Astrocyte (in vitro differentiated cells and primary cell): ENCODE measurements around the gene CBLN3. TPM values are rescaled to one million over a fixed set of nuclear protein-coding genes. Genes with fewer than 3 reads are reported as not detected.
A peak's percentile ranks its signal among the peaks of the same experiment; 100 is the strongest.

Source experiments
- DNase-seq: peaks from one replicate; pipeline ENCODE4 v3.0.0-alpha.2; 2010; ENCODE audit warnings: low read depth
- FAIRE-seq: peaks from 2 replicates; lab custom pipeline; 2011; peaks lifted over from hg19 to GRCh38; lab: Jason Lieb, UNC
- H2AFZ ChIP-seq: 2 replicates; pipeline ENCODE4 v1.6.0; 2012; ENCODE audit warnings: low read depth, low read length, inconsistent platforms
- H3K27ac ChIP-seq: 2 replicates; pipeline ENCODE4 v1.5.1; 2011; ENCODE audit warnings: low read depth, low read length, inconsistent platforms
- H3K27me3 ChIP-seq: 2 replicates; pipeline ENCODE4 v1.6.0; 2011; ENCODE audit warnings: low read length, inconsistent platforms; ENCODE audit not compliant: insufficient read depth
- H3K36me3 ChIP-seq: 2 replicates; pipeline ENCODE4 v1.5.1; 2011; ENCODE audit warnings: low read length, inconsistent platforms; ENCODE audit not compliant: insufficient read depth
- H3K4me1 ChIP-seq: 2 replicates; pipeline ENCODE4 v1.5.1; 2011; ENCODE audit warnings: low read length, inconsistent platforms; ENCODE audit not compliant: insufficient read depth
- H3K4me2 ChIP-seq: 2 replicates; pipeline ENCODE4 v1.6.0; 2012; ENCODE audit warnings: low read length, inconsistent platforms
- H3K4me3 ChIP-seq: 2 replicates; pipeline ENCODE4 v1.5.1; 2011; ENCODE audit warnings: low read depth, mild to moderate bottlenecking, low read length, inconsistent platforms; ENCODE audit not compliant: insufficient read depth
- H3K79me2 ChIP-seq: 2 replicates; pipeline ENCODE4 v1.6.0; 2012; ENCODE audit warnings: mild to moderate bottlenecking, low read length, inconsistent platforms; ENCODE audit not compliant: insufficient read depth
- H3K9ac ChIP-seq: 2 replicates; pipeline ENCODE4 v1.6.0; 2012; ENCODE audit warnings: mild to moderate bottlenecking, low read length, inconsistent platforms
- H3K9me3 ChIP-seq: 2 replicates; pipeline ENCODE4 v1.5.1; 2012; ENCODE audit warnings: low read depth, mild to moderate bottlenecking, low read length, inconsistent platforms; ENCODE audit not compliant: insufficient read depth
- H4K20me1 ChIP-seq: 2 replicates; pipeline ENCODE4 v1.6.0; 2012; ENCODE audit warnings: low read length, inconsistent platforms; ENCODE audit not compliant: insufficient read depth
- H3K27ac Mint-ChIP-seq: one replicate; pipeline ENCODE4 v1.8.0; 2021; ENCODE audit warnings: mild to moderate bottlenecking, mixed read lengths; ENCODE audit not compliant: unreplicated experiment
- H3K27me3 Mint-ChIP-seq: one replicate; pipeline ENCODE4 v1.8.0; 2021; ENCODE audit warnings: low read depth, mixed read lengths; ENCODE audit not compliant: unreplicated experiment
- H3K36me3 Mint-ChIP-seq: one replicate; pipeline ENCODE4 v1.8.0; 2021; ENCODE audit warnings: low read depth, mixed read lengths; ENCODE audit not compliant: unreplicated experiment
- H3K4me1 Mint-ChIP-seq: one replicate; pipeline ENCODE4 v1.8.0; 2021; ENCODE audit warnings: low read depth, mixed read lengths; ENCODE audit not compliant: unreplicated experiment
- H3K4me3 Mint-ChIP-seq: one replicate; pipeline ENCODE4 v1.8.0; 2021; ENCODE audit warnings: mild to moderate bottlenecking, moderate library complexity, mixed read lengths; ENCODE audit not compliant: unreplicated experiment
- H3K9me3 Mint-ChIP-seq: one replicate; pipeline ENCODE4 v1.8.0; 2021; ENCODE audit warnings: mild to moderate bottlenecking, mixed read lengths; ENCODE audit not compliant: unreplicated experiment
- EZH2 ChIP-seq: IDR thresholded peaks from 2 replicates; pipeline ENCODE4 v1.6.1; 2012; ENCODE audit warnings: mild to moderate bottlenecking, low read length, inconsistent platforms; ENCODE audit not compliant: insufficient read depth
- total RNA-seq: library from RNA; stranded (reverse); gene quantifications from 2 replicates; pipeline ENCODE4 v1.2.1, GENCODE V29; 2021
- TF ChIP-seq, protein P1 (sequence below): IDR thresholded peaks from 2 replicates; pipeline ENCODE4 v1.5.1; 2011; ENCODE audit warnings: low read depth, mild to moderate bottlenecking, inconsistent platforms, low read length, moderate library complexity; ENCODE audit not compliant: insufficient read depth

The CBLN3 gene
- total RNA-seq, 1 donor from 2014 or later, result 3.9 TPM

DNA sequence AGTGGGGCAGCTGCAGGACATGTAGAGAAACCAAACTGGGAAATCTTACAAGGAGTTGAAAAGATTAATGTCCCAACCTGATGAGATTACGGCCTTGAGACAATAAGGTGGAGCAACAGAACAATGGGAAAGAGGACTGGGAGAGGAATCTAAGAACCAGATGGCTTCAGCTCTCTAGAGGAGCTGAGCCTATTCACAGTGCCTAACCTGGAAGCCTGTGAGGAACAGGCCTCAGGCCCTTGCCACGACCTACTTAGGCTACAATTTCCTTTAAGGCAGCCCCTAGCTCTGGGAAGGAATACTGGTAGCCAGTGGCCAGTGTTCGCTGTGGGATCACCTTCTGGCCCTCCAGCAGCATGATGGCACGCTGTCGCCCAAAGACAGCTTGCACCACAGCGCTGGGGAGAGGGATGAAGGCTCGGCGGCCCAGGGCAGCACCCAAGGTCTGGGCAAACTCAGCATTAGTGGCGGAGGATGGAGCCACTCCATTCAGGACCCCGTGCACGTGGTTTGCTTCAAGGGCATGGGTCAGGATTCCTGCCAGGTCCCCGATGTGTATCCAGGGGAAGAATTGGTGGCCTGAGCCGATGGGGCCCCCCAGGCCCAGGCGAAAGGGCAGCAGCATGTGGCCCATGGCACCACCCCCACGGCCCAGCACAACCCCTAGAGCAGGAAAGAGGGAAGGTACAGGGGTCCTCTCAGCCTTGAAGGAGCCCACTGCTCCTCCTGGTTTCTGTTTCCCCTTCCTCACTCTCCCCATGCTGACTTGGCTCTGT lies 10.6 kb upstream of the CBLN3 start:
- FAIRE-seq (no peak), DNase-seq (no peak)
- H3K9me3 Mint-ChIP-seq, result no peaks in the 10 kb centered on the region
- Histone ChIP-seq H3K4me2 (no peak overlapping the region), H3K4me3 (no peak overlapping the region), H3K27me3 (no peaks in the 10 kb centered on the region), H3K79me2 (peaks cover 32% of the 10 kb centered on the region), H3K36me3 (peaks cover 25% of the 10 kb centered on the region), H4K20me1 (peaks cover 47% of the 10 kb centered on the region), H2AFZ (no peak overlapping the region), H3K9ac (peak overlapping the region; percentile 9), H3K9me3 (no peaks in the 10 kb centered on the region), H3K4me1 (peaks cover 12% of the 10 kb centered on the region), H3K27ac (no peak overlapping the region)
- H3K4me1 Mint-ChIP-seq, result peaks cover 3% of the 10 kb centered on the region
- peaks cover 9% of the 10 kb centered on the region for H3K36me3 Mint-ChIP-seq
- no peak overlapping the region for H3K4me3 Mint-ChIP-seq
- H3K27ac Mint-ChIP-seq, result peak overlapping the region; percentile 50
- TF ChIP-seq, protein P1, sequence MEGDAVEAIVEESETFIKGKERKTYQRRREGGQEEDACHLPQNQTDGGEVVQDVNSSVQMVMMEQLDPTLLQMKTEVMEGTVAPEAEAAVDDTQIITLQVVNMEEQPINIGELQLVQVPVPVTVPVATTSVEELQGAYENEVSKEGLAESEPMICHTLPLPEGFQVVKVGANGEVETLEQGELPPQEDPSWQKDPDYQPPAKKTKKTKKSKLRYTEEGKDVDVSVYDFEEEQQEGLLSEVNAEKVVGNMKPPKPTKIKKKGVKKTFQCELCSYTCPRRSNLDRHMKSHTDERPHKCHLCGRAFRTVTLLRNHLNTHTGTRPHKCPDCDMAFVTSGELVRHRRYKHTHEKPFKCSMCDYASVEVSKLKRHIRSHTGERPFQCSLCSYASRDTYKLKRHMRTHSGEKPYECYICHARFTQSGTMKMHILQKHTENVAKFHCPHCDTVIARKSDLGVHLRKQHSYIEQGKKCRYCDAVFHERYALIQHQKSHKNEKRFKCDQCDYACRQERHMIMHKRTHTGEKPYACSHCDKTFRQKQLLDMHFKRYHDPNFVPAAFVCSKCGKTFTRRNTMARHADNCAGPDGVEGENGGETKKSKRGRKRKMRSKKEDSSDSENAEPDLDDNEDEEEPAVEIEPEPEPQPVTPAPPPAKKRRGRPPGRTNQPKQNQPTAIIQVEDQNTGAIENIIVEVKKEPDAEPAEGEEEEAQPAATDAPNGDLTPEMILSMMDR, result no peak
- TF ChIP-seq EZH2, result no peak
- no peaks in the 10 kb centered on the region for H3K27me3 Mint-ChIP-seq

DNA sequence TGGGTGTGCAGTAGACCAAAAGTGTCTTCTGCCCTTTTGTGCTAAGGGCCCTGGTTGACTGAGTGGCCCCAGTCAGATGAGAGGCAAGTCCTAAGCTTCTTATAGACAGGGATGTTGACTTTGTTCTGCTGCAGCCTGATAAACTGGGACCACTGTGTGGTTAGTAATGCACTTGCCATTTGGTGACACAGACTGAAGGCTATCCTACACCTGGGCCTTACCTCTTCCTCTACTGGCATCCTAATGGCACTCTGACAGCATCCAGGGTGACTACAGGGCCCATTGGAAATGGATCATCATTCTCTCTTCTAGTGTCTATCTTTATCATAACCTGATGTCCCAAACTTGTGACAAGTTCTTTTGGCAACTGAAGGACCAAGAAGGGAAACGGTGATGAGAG lies 9.8 kb upstream of the CBLN3 start:
- Histone ChIP-seq H3K4me1 (peaks cover 12% of the 10 kb centered on the region), H3K27ac (no peak overlapping the region), H3K9ac (no peak overlapping the region), H3K79me2 (peaks cover 32% of the 10 kb centered on the region), H3K4me3 (no peak overlapping the region), H3K27me3 (no peaks in the 10 kb centered on the region), H3K4me2 (no peak overlapping the region), H2AFZ (no peak overlapping the region), H3K9me3 (no peaks in the 10 kb centered on the region), H3K36me3 (peaks cover 29% of the 10 kb centered on the region), H4K20me1 (peaks cover 51% of the 10 kb centered on the region)
- H3K36me3 Mint-ChIP-seq, result peaks cover 9% of the 10 kb centered on the region
- H3K4me3 Mint-ChIP-seq, result no peak overlapping the region
- no peak for FAIRE-seq
- no peak for DNase-seq
- no peaks in the 10 kb centered on the region for H3K9me3 Mint-ChIP-seq
- H3K27ac Mint-ChIP-seq, result no peak overlapping the region
- H3K27me3 Mint-ChIP-seq, result no peaks in the 10 kb centered on the region
- TF ChIP-seq, protein P1, result no peak
- TF ChIP-seq EZH2, result no peak
- peaks cover 3% of the 10 kb centered on the region for H3K4me1 Mint-ChIP-seq
